SKM-1 treated with dmso at 0.1 percent for 144 hours (cell line): Measurements from ENCODE around the gene AXIN1.
A peak's percentile ranks its signal among the peaks of the same experiment; 100 is the strongest.
"Not testable (repeated sequence)": the region's sequence is repeated elsewhere in the genome, so short reads cannot be mapped to it uniquely, and the experiment has no call there.

Experiments
- DNase-seq: peaks from one replicate; lab custom pipeline; 2025; ENCODE audit not compliant: unreplicated experiment; lab: John Stamatoyannopoulos, UW

The AXIN1 gene

DNA sequence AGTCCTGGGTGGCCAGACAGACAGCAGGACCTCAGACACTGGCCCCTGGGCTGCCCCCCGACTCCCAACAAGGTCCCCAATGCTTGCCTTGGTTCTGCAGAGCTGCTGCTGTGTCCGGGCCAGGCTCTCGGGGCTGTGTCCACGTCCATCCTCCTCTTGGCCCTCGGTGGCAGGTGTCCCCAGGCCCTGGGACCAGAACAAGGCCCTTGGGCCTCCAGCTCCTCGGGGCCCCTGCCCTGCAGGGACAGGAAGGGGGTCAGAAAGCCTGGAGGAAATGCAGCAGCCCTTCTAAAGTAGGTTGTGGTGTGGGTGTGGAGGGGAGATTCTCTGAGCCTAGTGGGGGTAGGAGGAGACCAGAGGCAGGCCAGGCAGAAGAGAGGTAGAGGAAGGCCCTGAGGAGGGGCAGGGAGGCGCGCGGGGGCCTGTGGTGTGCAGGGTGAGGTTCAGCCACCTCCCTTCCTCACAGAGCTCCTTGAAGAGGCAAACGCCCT is 2.5 kb upstream of the AXIN1 start:
- no peak for DNase-seq

GRCh38 chr16:354291-354881 is 1.9 kb upstream of the AXIN1 start:
- DNase-seq = no peak

DNA sequence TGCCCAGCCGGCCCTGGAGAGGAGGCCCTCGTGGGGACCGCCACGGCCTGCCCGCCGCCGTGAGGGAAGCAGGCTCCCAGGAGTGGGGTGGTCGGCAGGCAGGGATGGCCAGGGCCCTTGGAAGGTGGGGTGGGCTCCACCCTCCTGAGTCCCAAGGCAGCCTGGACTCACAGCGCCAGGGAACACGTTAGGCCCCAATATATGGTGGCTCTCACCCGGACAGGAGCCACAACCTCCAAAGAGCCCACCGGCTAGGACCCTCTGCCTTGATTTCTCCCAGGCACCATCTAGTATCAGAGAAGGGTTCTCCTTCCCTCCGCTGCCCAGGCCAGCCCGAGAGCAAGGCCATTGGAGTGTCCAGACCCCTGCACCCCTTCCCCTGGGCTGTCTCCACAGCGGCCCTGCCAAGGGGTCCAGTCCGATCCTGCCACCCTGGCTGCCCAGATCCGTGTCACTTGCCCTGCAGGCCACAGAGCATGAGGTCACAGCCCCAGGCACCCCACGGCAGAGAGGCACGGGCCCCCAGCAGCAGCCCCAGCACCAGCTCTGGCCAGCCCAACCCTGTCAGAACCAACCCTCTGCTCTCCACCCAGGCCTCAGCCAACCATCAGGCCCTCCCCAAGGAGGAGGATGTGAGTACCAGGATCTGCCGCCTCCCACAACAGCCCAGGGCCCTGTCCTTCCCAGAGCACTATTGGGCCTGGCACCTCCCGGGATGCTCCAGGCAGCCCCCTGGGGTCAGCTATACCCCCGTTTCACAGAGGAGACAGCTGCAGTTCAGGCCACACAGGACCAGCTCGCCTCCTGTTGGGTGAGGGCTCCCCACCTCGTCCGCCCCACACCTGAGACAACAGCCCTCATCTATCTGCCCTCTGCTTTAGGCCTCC is 1.1 kb upstream of the AXIN1 start:
- DNase-seq = no peak

DNA sequence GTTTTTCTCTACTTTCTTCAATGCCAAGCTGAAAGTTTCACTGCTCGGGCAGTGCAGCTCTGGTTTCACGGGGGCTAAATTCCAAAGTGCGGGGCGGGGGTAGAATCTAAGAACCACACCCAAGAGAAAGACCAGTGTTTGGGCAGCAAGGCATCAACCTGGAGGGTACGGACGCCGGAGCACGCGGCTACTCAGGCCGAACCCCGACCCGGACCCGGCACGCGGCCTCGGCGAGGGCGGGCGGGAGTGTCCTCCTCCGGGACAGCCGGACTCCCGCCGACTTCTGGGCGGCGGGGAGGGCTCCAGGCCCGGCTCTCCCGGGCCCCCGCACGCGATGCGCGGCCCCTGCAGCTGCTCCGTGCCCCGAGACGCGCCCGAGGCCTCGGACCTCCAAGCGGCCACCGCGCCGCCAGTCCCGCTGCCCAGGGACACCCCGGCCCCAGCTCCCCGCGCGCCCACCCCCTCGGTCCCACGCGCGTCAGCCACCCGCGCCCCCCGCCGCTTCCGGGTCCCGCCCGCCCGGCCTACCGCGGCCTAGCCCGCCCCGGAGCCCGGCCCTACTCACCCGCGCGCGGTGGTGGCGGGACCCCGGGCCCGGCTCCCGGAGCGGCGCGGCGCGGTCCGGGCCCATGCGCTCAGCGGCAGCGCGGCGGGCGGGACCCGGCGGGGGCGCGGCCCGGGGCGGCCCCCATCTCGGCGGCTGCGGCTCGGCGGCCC is 561 bp downstream of the AXIN1 start:
- no peak for DNase-seq

DNA sequence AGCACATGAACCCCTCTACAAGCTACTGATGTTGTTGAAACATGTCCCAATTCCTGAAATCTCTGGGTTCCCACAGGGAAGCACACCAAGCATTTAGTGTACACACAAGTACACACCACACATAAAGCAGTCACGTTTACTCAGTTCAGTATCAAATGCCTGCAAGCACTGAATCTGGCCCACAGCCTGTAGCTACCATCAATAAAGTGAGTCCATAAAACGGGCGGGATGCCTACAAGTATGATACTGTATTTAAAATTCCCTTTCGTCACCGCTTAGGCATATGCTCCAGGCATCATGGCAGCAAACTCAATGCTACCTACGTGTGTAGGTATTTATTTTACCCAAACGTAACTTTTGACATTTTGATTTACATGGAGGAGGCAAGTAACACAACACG is 2.3 kb downstream of the AXIN1 start:
- no peak for DNase-seq

GRCh38 chr16:349211-349610 is 3.3 kb downstream of the AXIN1 start:
- DNase-seq = no peak

DNA sequence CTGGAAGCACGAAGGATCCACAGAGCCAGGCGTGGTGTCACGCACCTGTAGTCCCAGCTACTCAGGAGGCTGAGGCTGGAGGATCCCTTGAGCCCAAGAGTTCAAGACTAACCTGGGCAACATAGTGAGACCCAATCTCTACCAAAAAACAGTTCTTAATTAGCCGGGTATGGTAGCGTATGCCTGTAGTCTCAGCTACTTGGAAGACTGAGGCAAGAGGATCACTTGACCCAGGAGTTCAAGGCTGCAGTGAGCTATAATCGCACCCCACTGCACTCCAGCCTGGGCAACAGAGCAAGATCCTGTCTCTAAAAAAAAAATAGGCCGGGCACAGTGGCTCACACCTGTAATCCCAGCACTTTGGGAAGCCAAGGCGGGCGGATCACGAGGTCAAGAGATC is 4.0 kb downstream of the AXIN1 start:
- not testable (repeated sequence) for DNase-seq

DNA sequence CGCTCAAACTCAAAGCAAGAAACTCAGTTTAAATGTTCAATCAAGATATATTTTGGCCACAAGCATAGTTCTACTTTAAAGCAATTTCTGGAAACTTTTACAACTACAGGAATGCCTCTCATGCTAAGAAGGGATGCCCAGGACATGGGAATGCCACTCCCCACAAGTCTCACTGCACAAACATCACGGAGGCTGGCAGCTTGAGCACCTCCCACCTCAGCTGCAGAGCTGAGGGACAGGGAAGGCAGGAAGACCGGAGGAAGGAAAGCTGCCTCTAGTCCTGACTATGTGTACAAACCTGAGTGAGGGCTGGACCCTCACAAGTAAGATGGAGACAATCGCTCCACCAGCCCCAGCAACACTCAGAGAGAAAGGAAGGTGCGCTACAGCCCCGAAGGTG is 5.3 kb downstream of the AXIN1 start:
- no peak for DNase-seq

DNA sequence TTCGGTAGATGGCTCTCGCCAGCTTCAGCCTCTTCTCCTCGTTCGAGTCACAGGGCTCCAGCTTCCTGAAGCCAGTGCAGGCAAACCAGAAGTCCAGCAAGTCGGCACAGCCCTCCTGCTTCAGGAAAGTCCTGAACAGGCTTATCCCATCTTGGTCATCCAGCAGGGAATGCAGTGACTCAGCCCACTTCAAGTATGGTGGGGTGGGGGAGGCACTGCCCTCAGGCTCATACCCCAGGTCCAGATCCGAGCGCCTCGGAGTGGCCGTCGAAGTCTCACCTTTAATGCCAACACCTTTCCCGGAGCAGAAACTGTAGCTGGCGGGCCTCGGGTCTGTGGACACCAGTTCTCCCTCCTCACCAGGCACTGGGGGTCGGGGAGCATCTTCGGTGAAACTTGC is 5.9 kb downstream of the AXIN1 start:
- no peak for DNase-seq

DNA sequence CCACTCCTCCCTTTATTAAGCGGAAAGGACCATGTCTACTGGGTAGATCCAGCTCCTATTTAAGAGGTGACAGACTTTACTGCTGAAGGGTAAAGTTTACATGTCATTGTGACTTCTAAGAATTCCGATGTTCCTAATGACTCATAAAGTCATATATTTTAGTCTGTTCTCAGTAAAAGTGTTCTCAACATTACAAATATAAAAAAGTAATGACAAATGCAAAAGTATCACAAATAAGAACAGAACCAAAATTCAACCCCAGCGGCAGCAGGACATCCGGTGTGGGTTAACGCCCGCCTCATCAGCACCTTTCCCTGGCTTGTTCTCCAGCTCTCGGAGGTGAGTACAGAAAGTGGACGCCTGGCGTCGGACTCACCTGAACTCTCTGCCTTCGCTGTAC is 6.8 kb downstream of the AXIN1 start:
- DNase-seq = no peak

- DNase-seq = no peak
These were observed 9.9 kb downstream of the AXIN1 start for GRCh38 chr16:342455-343213.

DNA sequence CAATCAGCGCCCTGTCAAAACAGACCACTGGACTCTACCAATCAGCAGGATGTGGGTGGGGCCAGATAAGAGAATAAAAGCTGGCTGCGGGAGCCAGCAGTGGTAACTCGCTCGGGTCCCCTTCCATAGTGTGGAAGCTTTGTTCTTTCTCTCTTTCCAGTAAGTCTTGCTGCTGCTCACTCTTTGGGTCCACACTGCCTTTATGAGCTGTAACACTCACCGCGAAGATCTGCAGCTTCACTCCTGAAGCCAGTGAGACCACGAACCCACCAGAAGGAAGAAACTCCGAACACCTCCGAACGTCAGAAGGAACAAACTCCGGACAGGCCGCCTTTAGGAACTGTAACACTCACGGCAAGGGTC is 10.6 kb downstream of the AXIN1 start:
- not testable (repeated sequence) for DNase-seq

DNA sequence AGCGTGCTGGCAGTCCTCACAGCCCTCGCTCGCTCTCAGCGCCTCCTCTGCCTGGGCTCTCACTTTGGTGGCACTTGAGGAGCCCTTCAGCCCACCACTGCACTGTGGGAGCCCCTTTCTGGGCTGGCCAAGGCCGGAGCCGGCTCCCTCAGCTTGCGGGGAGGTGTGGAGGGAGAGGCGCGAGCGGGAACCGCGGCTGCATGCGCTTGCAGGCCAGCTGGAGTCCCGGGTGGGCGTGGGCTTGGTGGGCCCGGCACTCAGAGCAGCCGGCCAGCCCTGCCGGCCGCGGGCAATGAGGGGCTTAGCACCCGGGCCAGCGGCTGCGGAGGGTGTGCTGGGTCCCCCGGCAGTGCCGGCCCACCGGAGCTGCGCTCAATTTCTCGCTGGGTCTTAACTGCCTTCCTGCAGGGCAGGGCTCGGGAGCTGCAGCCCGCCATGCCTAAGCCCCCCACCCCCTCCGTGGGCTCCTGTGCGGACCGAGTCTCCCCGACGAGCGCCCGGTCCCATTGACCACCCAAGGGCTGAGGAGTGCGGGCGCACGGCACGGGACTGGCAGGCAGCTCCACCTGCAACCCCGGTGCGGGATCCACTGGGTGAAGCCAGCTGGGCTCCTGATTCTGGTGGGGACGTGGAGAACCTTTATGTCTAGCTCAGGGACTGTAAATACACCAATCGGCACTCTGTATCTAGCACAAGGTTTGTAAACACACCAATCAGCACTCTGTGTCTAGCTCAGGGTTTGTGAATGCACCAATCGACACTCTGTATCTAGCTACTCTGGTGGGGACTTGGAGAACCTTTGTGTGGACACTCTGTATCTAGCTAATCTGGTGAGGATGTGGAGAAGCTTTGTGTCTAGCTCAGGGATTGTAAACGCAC is 11.2 kb downstream of the AXIN1 start:
- not testable (repeated sequence) for DNase-seq

GRCh38 chr16:340370-341091 is 12.0 kb downstream of the AXIN1 start:
- no peak for DNase-seq

- peak; percentile 45 for DNase-seq
These were observed 12.8 kb downstream of the AXIN1 start for GRCh38 chr16:339680-340079.

DNA sequence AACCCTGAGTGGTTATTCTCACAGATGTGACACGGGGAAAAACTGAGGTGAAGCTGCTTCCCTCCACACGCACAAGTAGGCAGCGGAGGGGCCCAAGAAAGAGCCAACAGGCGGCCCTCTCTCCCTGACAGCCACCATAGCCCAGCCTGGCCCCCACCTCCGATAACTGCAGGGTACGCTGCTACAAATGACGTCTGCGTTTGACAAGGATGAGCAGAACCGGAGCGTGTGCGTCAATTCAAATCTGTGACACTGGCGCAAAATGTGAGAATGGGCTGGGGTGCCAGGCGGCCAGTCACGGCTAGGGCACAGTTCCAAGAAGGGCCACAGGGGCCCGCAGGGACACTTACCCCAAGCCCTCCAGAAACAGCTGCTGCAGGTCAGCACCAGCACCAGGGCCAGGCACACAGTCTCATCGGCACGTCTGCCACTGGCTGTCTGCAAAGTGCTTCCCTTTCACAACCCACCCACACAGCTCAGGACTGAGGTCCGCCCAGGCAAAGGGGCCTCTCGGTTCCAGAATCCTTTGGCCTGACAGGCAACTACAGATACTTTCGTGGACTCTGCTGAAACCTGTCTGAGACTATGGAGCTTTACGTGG is 14.4 kb downstream of the AXIN1 start:
- no peak for DNase-seq

GRCh38 chr16:337437-337836 is 15.1 kb downstream of the AXIN1 start:
- DNase-seq = no peak

- no peak for DNase-seq
These were observed 16.3 kb downstream of the AXIN1 start for GRCh38 chr16:336269-336668.
